Psoas muscle (tissue), 8 donors: Measurements from ENCODE around the gene AOPEP. TPM values are rescaled to one million over a fixed set of nuclear protein-coding genes. Genes with fewer than 3 reads are reported as not detected.
A peak's percentile ranks its signal among the peaks of the same experiment; 100 is the strongest.

Source experiments
- ATAC-seq, 4 donors: fragments of 200-7000 bp; cut with Tn5 transposase; one replicate each; pipeline ENCODE4 v1.9.1; 2020; ENCODE audit warnings: moderate library complexity in 3 of 4, mild to moderate bottlenecking in 2 of 4
- DNase-seq, 2 donors: peaks; one replicate each; pipeline ENCODE4 v3.0.0-alpha.2; 2020
- H3K27ac ChIP-seq: fragments of 200-600 bp; one replicate; pipeline ENCODE4 v1.8.0; 2022
- H3K27me3 ChIP-seq, 3 donors: fragments of 200-600 bp in 1 of 3; one replicate each; pipeline versions ENCODE4 v1.6.1 to v1.8.0; 2013 to 2022; ENCODE audit warnings: low read length in 2 of 3, mild to moderate bottlenecking in 2 of 3, moderate library complexity in 1 of 3; ENCODE audit not compliant: insufficient read depth in 3 of 3
- H3K36me3 ChIP-seq, 2 donors: fragments of 200-600 bp in 1 of 2; one replicate each; pipeline versions ENCODE4 v1.6.1 to v1.8.0; 2013 to 2022; ENCODE audit warnings: low read depth in 1 of 2, mild to moderate bottlenecking in 1 of 2, moderate library complexity in 1 of 2; ENCODE audit not compliant: insufficient read depth in 1 of 2
- H3K4me1 ChIP-seq: fragments of 200-600 bp; one replicate; pipeline ENCODE4 v1.8.0; 2022
- H3K4me3 ChIP-seq: fragments of 200-600 bp; one replicate; pipeline ENCODE4 v1.8.0; 2022; ENCODE audit warnings: mild to moderate bottlenecking
- H3K9me3 ChIP-seq: fragments of 200-600 bp; one replicate; pipeline ENCODE4 v1.8.0; 2022
- WGBS, 3 donors: extraction: QIAGEN DNeasy Blood & Tissue Kit; methylation state at CpG; one replicate each; pipeline versions ENCODE4 v1.1.6 to v1.1.7; 2013; 5-methylcytosine and 5-hydroxymethylcytosine counted together
- intact Hi-C, 2 donors: fragments of 100-400 bp; cut with DNase I; formaldehyde crosslinking; loops; one replicate each; pipeline versions ENCODE4 v1.11.0 to v1.14.2; 2022
- polyA plus RNA-seq, 3 donors: library from polyadenylated mRNA; stranded (reverse); fragments of 200-250 nt; gene quantifications; one replicate each; pipeline ENCODE4 v1.2.3, GENCODE V29; 2013
- total RNA-seq, 4 donors: library from RNA; stranded (reverse); fragmentation: NEBNext Ultra II Directional in 2 of 4; extraction: Animal tissue kit (Norgen Biotek cat#: 25700) in 2 of 4; gene quantifications; one replicate each; pipeline versions ENCODE4 v1.2.1 to v1.2.4, GENCODE V29; 2021 to 2023
- TF ChIP-seq, protein P1 (sequence below): fragments of 200-600 bp; IDR thresholded peaks from one replicate; pipeline ENCODE4 v1.8.0; 2022; ENCODE audit warnings: antibody characterized with exemption
- donor health status: healthy with polysubstance abuse.
- donor health status: DM: no; HTN: no; CAD: no; lungs with moderate emphysema.
- donor health status: Bipolar disorder and iron deficiency.
- donor health status: healthy.
- donor health status: DM: yes; HTN: yes; CAD: no.
- donor health status: DM: no; HTN: no; CAD: no.
- donor health status: DM: no; HTN: no; CAD: no.
- donor health status: DM: yes; HTN: yes; CAD: no.

AOPEP gene
- total and polyA plus RNA-seq, 7 donors = 46.4 to 96.9 (median 78.6) TPM

- DNase-seq (no peak), ATAC-seq (no peak)
- TF ChIP-seq, protein P1, sequence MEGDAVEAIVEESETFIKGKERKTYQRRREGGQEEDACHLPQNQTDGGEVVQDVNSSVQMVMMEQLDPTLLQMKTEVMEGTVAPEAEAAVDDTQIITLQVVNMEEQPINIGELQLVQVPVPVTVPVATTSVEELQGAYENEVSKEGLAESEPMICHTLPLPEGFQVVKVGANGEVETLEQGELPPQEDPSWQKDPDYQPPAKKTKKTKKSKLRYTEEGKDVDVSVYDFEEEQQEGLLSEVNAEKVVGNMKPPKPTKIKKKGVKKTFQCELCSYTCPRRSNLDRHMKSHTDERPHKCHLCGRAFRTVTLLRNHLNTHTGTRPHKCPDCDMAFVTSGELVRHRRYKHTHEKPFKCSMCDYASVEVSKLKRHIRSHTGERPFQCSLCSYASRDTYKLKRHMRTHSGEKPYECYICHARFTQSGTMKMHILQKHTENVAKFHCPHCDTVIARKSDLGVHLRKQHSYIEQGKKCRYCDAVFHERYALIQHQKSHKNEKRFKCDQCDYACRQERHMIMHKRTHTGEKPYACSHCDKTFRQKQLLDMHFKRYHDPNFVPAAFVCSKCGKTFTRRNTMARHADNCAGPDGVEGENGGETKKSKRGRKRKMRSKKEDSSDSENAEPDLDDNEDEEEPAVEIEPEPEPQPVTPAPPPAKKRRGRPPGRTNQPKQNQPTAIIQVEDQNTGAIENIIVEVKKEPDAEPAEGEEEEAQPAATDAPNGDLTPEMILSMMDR = no peak
- no peaks in the 10 kb centered on the region for H3K27me3 ChIP-seq
- H3K9me3 ChIP-seq = no peaks in the 10 kb centered on the region
- peak overlapping the region; percentile 93 for H3K27ac ChIP-seq
- H3K36me3 ChIP-seq = peaks cover 0 to 4% of the 10 kb centered on the region in 2 donors
- WGBS, 3 donors = 45 to 70% (median 61%) methylated on average over 3 of the region's 3 CpGs
- intact Hi-C loops = no loop called here
- no peak overlapping the region for H3K4me3 ChIP-seq
- H3K4me1 ChIP-seq = peaks cover 84% of the 10 kb centered on the region
Measured at GRCh38 chr9:95035846-95036245, 309.3 kb downstream of the AOPEP start.

- Histone ChIP-seq H3K4me3 (no peak overlapping the region), H3K27ac (peak overlapping the region; percentile 93), H3K27me3 (no peaks in the 10 kb centered on the region), H3K4me1 (peaks cover 76% of the 10 kb centered on the region), H3K9me3 (no peaks in the 10 kb centered on the region), H3K36me3 (peaks cover 0 to 4% of the 10 kb centered on the region in 2 donors)
- ATAC-seq (peak in 2 of 4 donors; percentile 16 to 37), DNase-seq (no peak)
- TF ChIP-seq, protein P1 = no peak
- intact Hi-C loops = no loop called here
- 39 to 46% (median 46%) methylated on average over 2 of the region's 2 CpGs for whole genome bisulfite sequencing, 3 donors
Measured at GRCh38 chr9:95036676-95037075, 310.2 kb downstream of the AOPEP start.

GRCh38 chr9:95037789-95038521, 311.5 kb downstream of the AOPEP start:
- Histone ChIP-seq H3K4me3 (no peak overlapping the region), H3K4me1 (peaks cover 64% of the 10 kb centered on the region), H3K36me3 (peaks cover 0 to 4% of the 10 kb centered on the region in 2 donors), H3K27me3 (no peaks in the 10 kb centered on the region), H3K9me3 (no peaks in the 10 kb centered on the region), H3K27ac (peak overlapping the region; percentile 93)
- intact Hi-C loops = no loop called here
- TF ChIP-seq, protein P1 = no peak
- ATAC-seq (no peak), DNase-seq (no peak)
- WGBS, 3 donors = 41 to 52% (median 46%) methylated on average over 7 of the region's 7 CpGs

GRCh38 chr9:95038666-95039065, 312.2 kb downstream of the AOPEP start:
- 59 to 83% (median 70%) methylated on average over 9 of the region's 9 CpGs for WGBS, 3 donors
- peak in 2 of 4 donors; percentile 17 to 31 for ATAC-seq

More at GRCh38 chr9:95038666-95039065, 312.2 kb downstream of the AOPEP start:
- H3K9me3 ChIP-seq = no peaks in the 10 kb centered on the region
- H3K4me1 ChIP-seq = peaks cover 58% of the 10 kb centered on the region
- peak overlapping the region; percentile 93 for H3K27ac ChIP-seq
- H3K36me3 ChIP-seq = peaks cover 0 to 6% of the 10 kb centered on the region in 2 donors
- intact Hi-C loops = no loop called here
- H3K4me3 ChIP-seq = no peak overlapping the region
- TF ChIP-seq, protein P1 = no peak
- no peaks in the 10 kb centered on the region for H3K27me3 ChIP-seq
- no peak for DNase-seq
